Astrocyte (in vitro differentiated cells and primary cell): ENCODE measurements around the gene REC114.

ENCODE experiments used
- CTCF ChIP-seq: IDR thresholded peaks from 2 replicates; pipeline ENCODE4 v1.5.1; 2011; ENCODE audit warnings: low read depth, mild to moderate bottlenecking, inconsistent platforms, low read length, moderate library complexity; ENCODE audit not compliant: insufficient read depth
- EZH2 ChIP-seq: IDR thresholded peaks from 2 replicates; pipeline ENCODE4 v1.6.1; 2012; ENCODE audit warnings: mild to moderate bottlenecking, low read length, inconsistent platforms; ENCODE audit not compliant: insufficient read depth

- TF ChIP-seq CTCF (no peak), EZH2 (no peak)
These were observed 147.3 kb downstream of the REC114 start for GRCh38 chr15:73590263-73590662.
